Measurements from ENCODE around the gene ARMC9. TPM values are rescaled to one million over a fixed set of nuclear protein-coding genes. Genes with fewer than 3 reads are reported as not detected.

ARMC9 gene
- total RNA-seq, 1 donor from 2014 or later, result 15.1 TPM

GRCh38 chr2:231276987-231277386, 78.6 kb downstream of the ARMC9 start:
- DNase-seq (ENCODE audit: low spot score in 2 of 2), result no peak
- no peak for FAIRE-seq

DNA sequence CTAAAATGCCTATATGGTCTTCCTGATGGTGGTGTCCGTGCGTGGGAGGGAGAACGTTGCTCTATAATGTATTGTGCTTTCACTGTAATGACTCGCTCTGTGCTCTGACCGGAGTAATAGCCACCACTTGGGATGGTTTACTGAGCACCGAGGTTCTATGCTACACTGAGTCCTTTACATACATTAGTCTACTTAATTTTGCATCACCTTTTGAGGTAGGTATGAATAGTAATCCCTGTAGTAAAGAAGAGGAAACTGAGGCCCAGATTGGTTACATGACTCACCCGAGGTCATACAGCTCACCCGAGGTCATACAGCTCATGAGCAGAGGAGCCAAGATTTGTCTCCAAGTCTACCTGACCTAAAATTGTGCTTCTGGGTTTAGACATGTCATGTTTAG, 79.5 kb downstream of the ARMC9 start:
- DNase-seq (ENCODE audit: low spot score in 2 of 2), result no peak
- FAIRE-seq, result no peak

DNA sequence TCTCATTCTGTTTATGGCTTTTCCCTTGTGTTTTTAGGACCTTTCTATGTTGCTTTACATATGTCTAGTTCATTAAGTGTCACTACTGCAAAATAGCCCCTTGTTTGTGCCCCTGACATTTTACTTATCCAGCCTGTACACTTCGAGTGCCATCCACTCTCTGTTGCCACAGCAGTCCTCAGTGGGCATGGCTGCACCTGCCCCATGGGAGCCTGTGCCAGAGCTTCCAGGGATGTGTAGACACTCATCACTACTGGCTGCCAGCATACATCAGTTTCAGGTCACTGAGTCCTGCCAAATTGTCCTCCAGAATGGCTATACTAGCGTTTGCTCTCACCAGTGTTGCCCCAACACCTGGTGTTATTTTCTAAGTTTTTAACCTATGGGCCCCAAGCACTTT, 80.4 kb downstream of the ARMC9 start:
- no peak for DNase-seq (ENCODE audit: low spot score in 2 of 2)
- no peak for FAIRE-seq

DNA sequence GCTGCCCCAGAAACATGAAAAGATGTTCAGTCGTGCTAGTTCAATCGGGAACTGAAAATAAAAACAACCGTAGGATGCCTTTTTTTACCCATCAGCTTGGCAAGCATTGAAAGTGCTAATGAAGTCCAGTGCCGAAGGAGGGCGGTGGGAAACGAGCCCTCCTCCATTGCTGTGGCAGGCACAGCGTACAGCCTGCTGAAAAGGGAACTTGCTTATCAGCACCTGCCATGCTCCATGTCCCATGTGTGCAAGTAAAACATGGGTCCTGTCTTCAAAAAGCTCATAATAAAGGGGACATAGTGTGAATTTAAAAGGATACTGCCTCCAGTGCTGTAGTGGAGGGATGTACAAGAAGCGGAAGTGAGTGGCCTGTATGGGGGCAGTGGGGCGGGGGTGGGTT, 82.4 kb downstream of the ARMC9 start:
- DNase-seq (ENCODE audit: low spot score in 2 of 2) (no peak), FAIRE-seq (no peak)

- DNase-seq (ENCODE audit: low spot score in 2 of 2), result no peak
- FAIRE-seq, result no peak
Observed at GRCh38 chr2:231284296-231284695, 85.9 kb downstream of the ARMC9 start.

GRCh38 chr2:231286964-231287363, 88.5 kb downstream of the ARMC9 start:
- no peak for DNase-seq (ENCODE audit: low spot score in 2 of 2)
- no peak for FAIRE-seq

DNA sequence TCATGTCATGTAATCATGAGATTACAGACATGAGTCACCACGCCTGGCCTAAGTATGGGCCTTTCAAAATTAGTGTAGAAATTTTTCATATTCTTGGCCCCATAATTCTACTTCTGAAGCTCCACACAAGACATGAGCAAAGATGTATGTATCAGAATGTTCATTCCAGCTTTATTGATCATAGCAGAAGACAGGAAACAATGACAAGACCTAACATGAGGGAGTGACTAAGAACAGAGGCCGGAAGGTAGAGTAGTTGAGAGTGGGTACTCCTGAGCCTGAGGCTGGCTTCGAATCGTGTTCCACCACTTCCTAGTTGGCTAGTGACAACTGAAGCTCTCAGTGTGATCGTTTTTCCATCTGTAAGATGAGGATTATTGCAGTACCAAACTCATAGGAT, 89.3 kb downstream of the ARMC9 start:
- DNase-seq (ENCODE audit: low spot score in 2 of 2) (no peak), FAIRE-seq (no peak)

GRCh38 chr2:231288590-231288989, 90.2 kb downstream of the ARMC9 start:
- FAIRE-seq (no peak), DNase-seq (ENCODE audit: low spot score in 2 of 2) (no peak)

DNA sequence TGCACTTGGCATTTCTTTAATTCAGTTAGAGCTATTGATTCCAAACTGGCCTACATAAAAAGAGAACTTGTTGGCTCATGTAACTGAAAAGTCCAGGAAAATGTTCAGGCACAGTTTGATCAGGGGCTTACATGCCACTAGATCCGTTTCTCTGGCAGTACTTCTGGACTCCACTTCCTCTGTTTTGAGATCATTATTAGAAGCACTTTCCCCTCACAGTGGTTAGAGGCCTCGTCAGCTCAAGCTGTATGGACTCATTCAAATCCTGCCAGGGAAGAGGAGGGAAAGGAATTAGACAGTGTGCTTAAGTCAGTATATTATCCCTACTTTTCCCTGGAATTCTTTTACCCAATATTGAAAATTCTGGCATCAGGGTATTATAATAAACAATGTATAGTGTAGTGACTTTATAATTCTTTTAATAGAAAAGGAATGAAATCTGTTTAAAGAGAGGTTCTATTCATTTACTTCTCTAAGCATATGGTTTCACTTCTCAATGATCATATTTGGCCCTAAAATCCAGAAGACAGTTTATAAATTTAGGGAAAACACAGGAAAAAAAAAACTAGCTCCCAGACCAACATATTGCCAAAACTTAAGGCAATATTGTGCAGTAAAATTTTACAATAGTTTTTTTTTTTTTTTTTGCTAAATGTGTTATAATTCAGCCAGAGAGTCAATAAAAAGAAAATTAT, 92.0 kb downstream of the ARMC9 start:
- no peak for DNase-seq (ENCODE audit: low spot score in 2 of 2)

GRCh38 chr2:231292472-231293134, 94.2 kb downstream of the ARMC9 start:
- FAIRE-seq (no peak), DNase-seq (ENCODE audit: low spot score in 2 of 2) (no peak)

More for the DNA sequence above, 92.0 kb downstream of the ARMC9 start:
- no peak for FAIRE-seq

GRCh38 chr2:231293163-231293562, 94.7 kb downstream of the ARMC9 start:
- FAIRE-seq (no peak), DNase-seq (ENCODE audit: low spot score in 2 of 2) (no peak)

GRCh38 chr2:231294116-231294515, 95.7 kb downstream of the ARMC9 start:
- no peak for FAIRE-seq
- no peak for DNase-seq (ENCODE audit: low spot score in 2 of 2)

DNA sequence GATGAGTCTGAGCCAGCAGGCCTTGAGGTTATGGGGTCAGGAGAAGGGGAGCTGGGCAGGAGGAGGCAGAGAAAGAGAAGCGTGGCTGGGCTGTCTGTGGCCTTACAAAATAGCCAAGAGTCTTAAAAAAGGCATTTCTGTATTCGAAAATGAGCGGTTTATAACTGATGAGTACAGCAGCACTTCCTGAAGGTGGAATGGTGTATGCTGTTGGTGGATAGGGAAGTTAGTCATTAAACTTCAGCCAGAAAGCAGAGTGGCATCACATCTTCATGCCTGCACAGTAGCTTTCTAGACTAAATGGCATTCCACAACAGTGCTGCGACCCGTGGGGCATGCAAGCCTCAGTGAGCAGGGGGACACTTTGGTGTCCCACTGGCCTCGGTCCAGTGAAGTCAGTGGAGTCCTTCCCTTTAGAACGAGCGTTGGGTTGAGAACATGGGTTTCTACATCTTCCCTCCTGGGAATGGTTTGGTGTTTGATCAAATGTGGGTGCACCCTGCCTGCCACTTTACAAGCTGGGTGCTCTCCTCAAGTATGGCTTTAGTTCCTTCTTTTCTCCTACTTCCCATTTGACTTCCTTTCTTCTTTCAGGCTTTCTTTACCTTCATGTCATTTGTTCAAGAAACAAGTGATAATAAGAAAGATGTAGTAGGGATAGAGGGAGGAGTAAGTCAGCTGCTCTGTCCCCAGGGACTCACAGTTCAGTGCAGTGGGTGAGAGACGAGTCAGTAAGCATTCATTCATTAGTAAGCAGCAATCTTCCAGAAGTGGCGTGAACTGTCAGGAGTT, 96.3 kb downstream of the ARMC9 start:
- no peak for FAIRE-seq

GRCh38 chr2:231295363-231295655, 96.9 kb downstream of the ARMC9 start:
- FAIRE-seq (no peak), DNase-seq (ENCODE audit: low spot score in 2 of 2) (no peak)

More for the DNA sequence above, 96.3 kb downstream of the ARMC9 start:
- no peak for DNase-seq (ENCODE audit: low spot score in 2 of 2)

- no peak for FAIRE-seq
- DNase-seq (ENCODE audit: low spot score in 2 of 2), result peak in 1 of 2 donors; percentile 22
Observed at GRCh38 chr2:231296401-231296974, 98.1 kb downstream of the ARMC9 start.

DNA sequence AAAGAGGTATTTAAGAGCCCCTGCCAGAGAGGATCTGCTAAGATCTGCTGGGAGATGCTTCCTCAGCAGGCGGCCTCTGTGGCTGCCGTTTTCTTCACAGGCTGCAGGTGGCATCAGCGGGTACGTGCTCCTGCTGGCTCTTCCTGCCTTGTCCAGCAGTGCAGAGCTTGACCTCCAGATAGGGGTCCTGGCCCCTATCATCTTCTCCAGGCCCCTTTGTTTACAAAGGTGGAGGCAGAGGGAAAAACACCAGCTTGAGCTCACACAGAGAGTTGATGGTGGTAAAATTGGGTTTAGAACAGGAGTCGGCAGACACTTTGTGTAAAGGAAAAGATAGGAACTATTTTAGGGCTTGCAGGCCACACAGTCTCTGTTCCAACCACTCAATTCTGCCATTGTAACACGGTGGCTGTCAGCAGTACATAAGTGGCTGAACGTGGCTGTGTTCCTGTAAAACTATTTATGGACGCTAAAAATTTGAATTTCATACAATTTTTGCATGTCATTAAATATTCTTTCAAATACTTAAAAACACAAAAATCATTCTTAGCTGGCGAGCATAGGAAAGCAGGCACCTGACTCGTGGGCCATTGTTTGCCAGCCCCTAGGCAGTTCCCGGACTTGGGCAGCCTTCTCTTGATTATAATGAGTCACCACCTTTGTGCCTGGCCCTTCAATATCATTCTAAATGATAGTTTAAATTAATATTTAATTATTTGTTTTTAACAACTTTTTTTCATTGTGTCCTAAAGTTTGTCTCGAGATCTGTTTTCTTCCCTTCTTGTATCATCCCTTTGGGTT, 98.9 kb downstream of the ARMC9 start:
- FAIRE-seq, result no peak
- DNase-seq (ENCODE audit: low spot score in 2 of 2), result peak; percentile 49 to 74

DNA sequence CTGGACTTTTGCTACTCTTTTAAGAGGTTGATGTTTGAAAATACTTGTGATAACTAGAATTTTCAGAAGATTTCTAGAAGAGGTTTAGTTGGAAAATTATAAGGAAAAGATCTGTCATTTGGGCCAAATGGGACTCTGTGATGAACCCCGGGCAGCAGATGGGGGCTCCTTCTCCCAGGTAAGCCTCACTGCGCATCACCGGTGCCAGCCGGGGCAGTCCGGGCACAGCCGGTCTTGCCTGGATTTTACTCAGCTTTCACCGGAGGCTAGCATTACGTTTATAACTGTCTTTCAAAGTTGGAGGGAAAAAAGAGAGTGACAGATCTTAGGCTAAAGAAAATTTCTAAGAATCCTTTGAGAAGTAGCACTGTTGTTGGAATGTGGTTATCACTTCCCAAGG, 99.7 kb downstream of the ARMC9 start:
- DNase-seq (ENCODE audit: low spot score in 2 of 2) (no peak), FAIRE-seq (no peak)

DNA sequence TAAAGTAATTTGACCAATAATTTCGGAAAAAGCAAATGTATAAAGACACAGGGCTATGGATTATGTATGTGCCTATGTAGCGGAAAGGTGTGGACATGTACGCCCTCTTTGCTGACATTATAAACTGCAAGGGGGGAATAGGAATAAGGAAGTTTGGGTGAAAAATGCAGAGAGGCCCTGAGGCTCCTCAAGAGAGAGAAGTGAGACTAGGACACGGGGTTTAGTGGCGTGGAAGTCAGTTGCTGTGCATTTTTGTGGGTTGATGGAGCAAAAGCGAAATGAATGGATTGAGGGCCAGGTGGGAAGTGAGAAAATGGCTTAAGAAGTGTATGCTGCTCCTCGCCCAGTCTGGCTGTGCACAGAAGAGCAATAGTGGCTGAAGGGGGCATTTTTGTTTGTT, 100.8 kb downstream of the ARMC9 start:
- DNase-seq (ENCODE audit: low spot score in 2 of 2) (no peak), FAIRE-seq (no peak)

DNA sequence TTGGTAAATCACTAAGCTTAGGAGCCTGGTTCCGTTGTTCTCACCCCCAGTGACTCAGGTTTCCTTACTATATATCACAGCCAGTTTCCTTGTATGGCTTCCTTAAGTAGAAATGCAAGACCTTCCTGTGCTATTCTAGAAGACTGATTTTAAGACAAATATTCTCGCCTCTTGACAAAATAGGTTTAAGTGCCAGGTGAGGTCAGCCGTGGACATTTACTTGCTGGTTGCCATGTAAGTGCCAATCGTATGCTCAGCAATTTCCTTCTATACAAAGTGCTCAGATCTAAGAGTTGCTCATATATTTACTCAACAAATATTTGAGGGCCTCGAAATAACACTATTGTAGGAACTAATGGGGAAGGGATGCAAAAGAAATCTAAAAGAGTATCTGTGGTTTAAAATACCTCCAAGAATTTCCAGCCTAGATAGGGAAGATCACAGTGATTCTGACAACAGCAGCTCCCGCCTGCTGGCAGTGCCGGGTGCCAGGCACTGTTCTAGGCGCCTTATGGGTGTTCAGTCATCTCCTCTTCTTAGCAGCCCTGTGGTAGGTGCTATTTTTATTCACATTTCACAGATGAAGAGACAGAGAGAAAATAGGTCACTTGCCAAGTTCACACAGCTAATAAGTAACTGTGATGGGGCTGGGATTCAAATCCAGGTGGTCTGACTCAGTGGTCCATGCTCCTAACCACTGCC, 101.7 kb downstream of the ARMC9 start:
- FAIRE-seq (no peak), DNase-seq (ENCODE audit: low spot score in 2 of 2) (no peak)

- FAIRE-seq, result no peak
- no peak for DNase-seq (ENCODE audit: low spot score in 2 of 2)
Observed at GRCh38 chr2:231300722-231301076, 102.3 kb downstream of the ARMC9 start.
